ENCODE measurements around the gene INSM2.

The INSM2 gene

DNA sequence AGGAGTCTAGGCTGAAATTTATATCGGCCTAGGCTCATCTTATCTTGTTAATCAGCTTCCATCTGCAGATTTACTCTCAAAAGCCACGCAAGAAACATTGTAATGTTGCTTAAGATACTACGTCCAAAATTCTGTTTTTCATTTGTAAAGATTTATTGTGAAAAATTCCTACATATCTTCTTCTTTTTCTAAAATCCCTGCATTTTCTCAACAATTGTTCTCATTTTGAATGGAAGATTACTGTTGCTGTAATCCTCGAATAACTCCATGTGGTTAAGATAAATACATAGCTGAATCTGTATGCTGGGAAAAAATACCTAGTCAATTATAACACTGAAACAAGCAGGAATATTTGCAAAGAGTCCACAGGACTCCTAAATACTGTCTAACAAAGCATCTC, 15.6 kb downstream of the INSM2 start:
- no peak for DNase-seq (ENCODE audit: low read depth in 2 of 2)

GRCh38 chr14:35551081-35551480, 17.1 kb downstream of the INSM2 start:
- no peak for DNase-seq (ENCODE audit: low read depth in 2 of 2)

- DNase-seq (ENCODE audit: low read depth in 2 of 2): no peak
Measured at GRCh38 chr14:35553808-35554207, 19.8 kb downstream of the INSM2 start.

DNA sequence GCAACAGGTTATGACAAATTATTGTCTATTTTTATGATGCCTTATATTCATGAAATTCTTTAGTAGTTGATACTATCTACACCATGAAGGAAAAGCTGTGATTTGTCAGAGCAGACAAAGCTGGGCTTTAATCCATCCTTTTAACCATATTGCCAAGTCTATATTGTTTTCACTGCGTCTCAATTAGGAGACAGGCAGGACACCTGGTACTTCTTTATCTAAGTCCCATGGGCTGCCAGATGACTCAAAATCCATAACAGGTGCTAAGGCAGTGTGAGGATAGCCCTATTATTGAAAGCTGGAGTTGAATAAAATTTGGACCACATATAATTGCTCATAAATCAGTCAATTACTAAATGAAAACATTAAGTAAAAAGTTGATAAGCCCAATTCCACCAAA, 22.6 kb downstream of the INSM2 start:
- DNase-seq (ENCODE audit: low read depth in 2 of 2): no peak

DNA sequence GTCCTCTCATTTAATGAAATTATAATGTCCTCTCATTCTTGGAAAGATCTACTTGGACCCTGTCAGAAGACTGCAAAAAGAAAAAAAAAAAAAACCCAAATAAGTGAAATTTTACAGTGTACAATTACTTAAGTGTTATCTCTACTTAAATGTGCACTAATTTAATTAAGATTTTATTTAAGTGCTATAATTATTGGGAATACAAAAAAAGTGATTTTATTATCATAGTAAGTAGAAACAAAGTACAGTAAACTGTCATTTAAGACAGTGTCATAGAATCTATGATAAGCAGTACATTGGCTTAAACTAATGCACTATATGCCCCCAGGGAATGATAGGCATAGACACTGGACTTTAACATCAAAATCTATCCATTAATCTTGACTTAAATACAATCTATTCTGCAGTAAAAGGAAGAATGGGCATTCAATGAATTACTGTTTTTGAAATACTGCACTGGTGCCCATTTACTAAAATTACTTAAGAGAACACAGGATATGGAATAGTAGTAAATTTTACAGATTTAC, 23.3 kb downstream of the INSM2 start:
- no peak for DNase-seq (ENCODE audit: low read depth in 2 of 2)

- DNase-seq (ENCODE audit: low read depth in 2 of 2): no peak
Measured at GRCh38 chr14:35558680-35559079, 24.7 kb downstream of the INSM2 start.

DNA sequence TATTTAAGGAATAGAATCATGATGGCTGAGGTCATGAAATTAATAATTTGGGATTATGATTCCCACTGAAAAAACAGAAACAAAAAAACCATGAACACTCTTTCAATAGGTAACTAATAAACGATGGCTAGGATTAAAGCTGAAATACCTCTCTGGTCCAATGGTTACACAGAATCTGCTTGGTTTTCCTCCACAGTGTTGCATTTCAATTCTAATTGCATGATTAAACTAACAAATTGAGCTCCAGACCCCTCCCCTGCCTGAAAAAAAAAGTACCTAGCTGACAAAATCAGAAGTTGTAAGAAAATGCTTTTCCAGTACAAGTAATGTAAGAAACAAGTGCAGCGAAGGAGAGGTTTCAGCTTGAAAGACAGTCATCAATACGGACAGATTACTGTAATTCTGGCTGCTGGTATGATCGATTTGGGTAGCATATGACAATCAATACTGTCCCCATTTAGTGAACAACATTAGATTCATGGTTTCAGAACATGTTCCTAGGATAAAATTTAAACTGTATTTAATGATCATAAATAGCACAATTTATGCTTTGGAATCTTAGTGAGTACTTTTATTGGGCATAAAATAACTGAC, 32.0 kb downstream of the INSM2 start:
- DNase-seq (ENCODE audit: low read depth in 2 of 2): no peak

- no peak for DNase-seq (ENCODE audit: low read depth in 2 of 2)
Measured at GRCh38 chr14:35571598-35571997, 37.6 kb downstream of the INSM2 start.

DNA sequence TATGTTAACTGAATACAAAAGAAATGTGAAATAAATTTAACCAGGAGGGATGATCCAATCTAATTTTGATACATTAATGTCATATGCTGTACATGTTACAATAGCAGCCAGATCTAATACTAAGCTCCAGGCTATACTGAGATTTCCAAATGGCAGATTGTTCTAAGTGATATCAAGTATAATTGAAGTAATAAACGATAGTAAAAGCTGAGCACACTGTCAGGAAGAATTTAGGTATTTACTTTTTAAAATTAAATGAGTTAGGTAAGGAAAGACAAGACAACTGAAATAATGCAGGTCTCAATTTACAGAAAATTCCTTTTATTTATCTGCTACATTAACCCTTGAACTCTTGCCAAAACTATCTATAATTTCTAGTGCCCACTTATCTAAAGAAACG, 39.9 kb downstream of the INSM2 start:
- DNase-seq (ENCODE audit: low read depth in 2 of 2): no peak

DNA sequence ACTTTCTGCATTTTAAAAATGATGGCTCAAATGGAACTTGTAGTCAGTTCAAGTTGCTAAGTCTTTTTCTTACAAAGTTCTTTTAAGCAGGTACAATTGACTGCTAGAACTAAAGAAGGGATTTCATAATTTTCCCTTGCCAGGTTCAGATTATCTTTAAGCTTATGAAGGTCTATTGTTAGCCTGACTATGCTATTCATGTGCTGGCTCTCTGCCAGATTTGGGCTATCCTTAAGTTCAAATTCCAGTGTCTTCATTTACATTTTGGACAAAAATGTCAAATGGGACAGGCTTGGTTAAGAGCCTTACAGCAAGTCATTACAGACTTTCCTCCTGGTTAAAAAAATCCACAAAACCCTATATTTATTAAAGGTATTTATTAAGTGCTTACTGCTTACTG, 42.3 kb downstream of the INSM2 start:
- no peak for DNase-seq (ENCODE audit: low read depth in 2 of 2)

- DNase-seq (ENCODE audit: low read depth in 2 of 2): no peak
Measured at GRCh38 chr14:35576856-35577255, 42.9 kb downstream of the INSM2 start.

DNA sequence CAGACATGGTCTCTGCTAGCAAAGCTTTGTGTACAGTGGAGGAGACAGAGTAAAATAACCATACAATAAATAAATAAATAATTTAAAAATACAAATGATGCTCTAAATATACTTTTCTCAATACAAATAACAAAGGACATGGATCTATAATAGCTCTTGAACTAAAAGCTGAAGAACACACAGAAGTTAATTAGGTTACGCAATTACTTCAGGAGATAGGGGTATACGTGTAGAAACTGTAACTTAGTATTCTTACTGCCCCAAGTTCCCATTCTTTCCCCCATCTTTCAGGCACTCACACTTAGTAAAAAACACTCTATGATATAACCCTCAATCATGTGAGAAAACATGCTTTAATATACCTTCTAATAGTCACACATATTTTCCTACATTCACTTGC, 44.2 kb downstream of the INSM2 start:
- DNase-seq (ENCODE audit: low read depth in 2 of 2): no peak

GRCh38 chr14:35578639-35579038, 44.7 kb downstream of the INSM2 start:
- DNase-seq (ENCODE audit: low read depth in 2 of 2): no peak
